ENCODE results near the gene TRIM62.

GRCh38 chr1:33180911-33181890, 642 bp downstream of the TRIM62 start:
- TF ChIP-seq, protein P1, sequence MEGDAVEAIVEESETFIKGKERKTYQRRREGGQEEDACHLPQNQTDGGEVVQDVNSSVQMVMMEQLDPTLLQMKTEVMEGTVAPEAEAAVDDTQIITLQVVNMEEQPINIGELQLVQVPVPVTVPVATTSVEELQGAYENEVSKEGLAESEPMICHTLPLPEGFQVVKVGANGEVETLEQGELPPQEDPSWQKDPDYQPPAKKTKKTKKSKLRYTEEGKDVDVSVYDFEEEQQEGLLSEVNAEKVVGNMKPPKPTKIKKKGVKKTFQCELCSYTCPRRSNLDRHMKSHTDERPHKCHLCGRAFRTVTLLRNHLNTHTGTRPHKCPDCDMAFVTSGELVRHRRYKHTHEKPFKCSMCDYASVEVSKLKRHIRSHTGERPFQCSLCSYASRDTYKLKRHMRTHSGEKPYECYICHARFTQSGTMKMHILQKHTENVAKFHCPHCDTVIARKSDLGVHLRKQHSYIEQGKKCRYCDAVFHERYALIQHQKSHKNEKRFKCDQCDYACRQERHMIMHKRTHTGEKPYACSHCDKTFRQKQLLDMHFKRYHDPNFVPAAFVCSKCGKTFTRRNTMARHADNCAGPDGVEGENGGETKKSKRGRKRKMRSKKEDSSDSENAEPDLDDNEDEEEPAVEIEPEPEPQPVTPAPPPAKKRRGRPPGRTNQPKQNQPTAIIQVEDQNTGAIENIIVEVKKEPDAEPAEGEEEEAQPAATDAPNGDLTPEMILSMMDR (conservative IDR thresholded peaks at IDR 0.05; ENCODE audit: low read length), result no peak
- TF ChIP-seq EZH2phosphoT487 (IDR thresholded peaks at IDR 0.05; ENCODE audit: borderline replicate concordance, low read depth, low read length), result no peak
